ENCODE measurements around the gene RASSF6.

GRCh38 chr4:73603271-73603710 is 16.9 kb downstream of the RASSF6 start:
- TF ChIP-seq CTCF (IDR thresholded peaks at IDR 0.05; ENCODE audit: poor library complexity, severe bottlenecking), result no peak
- no peak for TF ChIP-seq TAF1 (IDR thresholded peaks at IDR 0.05; ENCODE audit: low read depth)
- no peak for TF ChIP-seq POLR2AphosphoS5 (IDR thresholded peaks at IDR 0.05)
- TF ChIP-seq REST (IDR thresholded peaks at IDR 0.05; ENCODE audit: borderline replicate concordance), result no peak
- no peak for TF ChIP-seq EZH2 (IDR thresholded peaks at IDR 0.05; ENCODE audit: borderline replicate concordance, insufficient read depth, low read length, poor library complexity, severe bottlenecking)
- no peak for TF ChIP-seq EP300 (conservative IDR thresholded peaks at IDR 0.05; ENCODE audit: poor library complexity, severe bottlenecking)
- TF ChIP-seq SMC3 (conservative IDR thresholded peaks at IDR 0.05; ENCODE audit: poor library complexity), result no peak
